ENCODE measurements around the gene ZNF672.
"Not testable (repeated sequence)": the region's sequence is repeated elsewhere in the genome, so short reads cannot be mapped to it uniquely, and the experiment has no call there.

Gene ZNF672

GRCh38 chr1:248812736-248813425 lies 25.1 kb upstream of the ZNF672 start:
- DNase-seq (ENCODE audit: low read depth in 3 of 3) = no peak

DNA sequence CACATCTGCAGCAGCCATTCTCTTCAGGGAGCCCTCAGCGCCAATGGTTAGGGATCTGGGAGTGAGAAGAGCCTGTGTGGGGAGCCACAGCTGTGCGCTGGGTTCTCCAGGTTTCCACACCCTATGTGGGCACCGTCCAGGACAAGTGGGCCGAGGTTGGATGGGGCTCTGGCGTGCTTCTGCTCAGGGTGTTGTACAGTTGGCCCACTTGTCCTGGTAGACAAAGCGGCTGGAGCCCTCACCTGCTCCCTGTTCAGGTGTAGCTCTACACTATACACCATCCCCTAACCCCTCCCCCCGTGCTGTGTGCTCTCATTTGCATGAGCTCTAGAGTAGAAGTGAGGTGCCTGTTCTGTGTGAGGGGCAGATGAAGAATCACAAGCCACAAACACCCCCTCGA lies 24.5 kb upstream of the ZNF672 start:
- DNase-seq (ENCODE audit: low read depth in 3 of 3) = no peak

DNA sequence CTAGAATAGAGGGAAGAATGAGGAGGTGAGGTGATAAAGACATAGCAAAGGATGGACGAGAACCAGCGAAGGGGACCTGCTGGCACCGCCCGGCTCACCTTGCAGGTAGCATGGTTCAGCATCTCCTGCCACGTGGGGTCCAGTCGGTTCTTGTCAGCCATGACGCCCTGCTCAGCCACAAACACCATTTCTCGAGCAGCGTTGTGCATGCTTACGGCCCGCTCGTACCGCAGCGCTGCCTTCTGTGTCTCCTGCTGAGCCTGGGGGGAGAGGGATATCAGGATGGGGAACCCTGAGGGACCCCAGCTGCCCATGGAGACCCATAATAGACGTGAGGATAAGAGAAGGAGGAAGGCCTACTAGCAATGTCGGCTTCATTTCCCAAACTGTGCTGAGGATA lies 23.7 kb upstream of the ZNF672 start:
- no peak for DNase-seq (ENCODE audit: low read depth in 3 of 3)

GRCh38 chr1:248815407-248816034 lies 22.5 kb upstream of the ZNF672 start:
- no peak for DNase-seq (ENCODE audit: low read depth in 3 of 3)

- no peak for DNase-seq (ENCODE audit: low read depth in 3 of 3)
Measured at GRCh38 chr1:248816042-248816851, 21.8 kb upstream of the ZNF672 start.

GRCh38 chr1:248817065-248817464 lies 21.0 kb upstream of the ZNF672 start:
- no peak for DNase-seq (ENCODE audit: low read depth in 3 of 3)

DNA sequence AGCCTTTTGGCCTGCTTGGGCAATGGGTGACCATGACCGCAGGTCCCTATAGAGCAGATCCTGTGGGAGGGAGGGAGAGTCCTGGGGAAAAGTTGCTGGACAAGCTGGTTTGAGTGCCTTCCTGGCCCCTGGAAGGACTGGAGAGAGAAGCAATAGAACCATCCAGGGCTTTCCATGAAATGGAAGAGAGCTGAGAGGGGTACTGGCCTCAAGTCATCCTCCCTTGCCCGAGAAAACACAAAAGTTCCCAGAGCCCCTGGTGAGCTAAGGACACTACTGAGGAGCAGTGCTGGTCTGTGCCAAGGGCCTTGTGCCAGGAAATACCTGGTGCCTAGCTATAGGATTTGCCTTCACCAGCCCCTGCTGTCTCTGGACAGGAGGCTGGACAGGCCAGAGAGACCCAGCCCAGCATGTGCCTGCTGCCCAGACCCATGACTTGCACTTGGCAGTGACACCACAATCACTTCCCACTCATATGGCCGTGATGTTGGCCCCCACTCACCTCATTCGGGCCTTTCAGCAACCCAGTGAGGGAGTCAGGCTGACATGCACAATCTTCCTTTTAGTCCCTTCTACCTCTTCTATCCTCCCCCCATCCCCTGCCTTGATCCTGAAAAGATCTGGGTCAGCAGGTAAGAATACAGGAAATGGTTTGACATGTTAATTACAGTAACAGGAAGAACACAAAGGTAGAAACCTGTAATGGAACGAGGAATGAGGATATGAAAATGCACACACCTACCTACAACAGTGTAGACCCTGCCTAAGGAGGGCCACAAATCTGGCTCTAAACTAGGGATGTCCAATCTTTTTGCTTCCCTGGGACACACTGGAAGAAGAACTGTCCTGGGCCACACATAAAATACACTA lies 19.3 kb upstream of the ZNF672 start:
- no peak for DNase-seq (ENCODE audit: low read depth in 3 of 3)

DNA sequence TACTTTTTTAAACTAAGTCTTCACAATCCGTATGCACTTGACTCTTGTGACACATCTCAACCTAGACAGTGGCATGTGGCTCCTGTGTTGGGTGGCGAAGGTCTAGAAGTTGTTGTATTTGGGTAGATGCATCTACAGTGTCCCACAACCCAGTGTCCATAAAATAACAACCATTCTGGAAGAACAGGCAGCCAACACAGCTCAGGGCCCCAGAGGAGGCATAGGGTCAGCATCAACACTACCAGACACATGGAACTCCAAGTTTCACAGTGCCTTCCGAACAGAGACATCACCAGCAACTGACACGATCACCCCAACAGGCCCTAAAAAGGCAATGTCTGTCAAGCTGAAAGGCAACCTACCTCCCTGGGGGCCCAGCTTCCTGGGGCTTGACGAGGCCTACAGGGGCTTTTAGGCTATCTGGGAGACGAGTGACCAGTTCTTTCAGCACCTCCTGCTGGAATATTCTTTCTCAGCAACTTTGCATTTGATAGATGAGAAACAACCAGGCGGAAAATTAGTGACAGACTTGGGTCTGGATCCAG lies 17.9 kb upstream of the ZNF672 start:
- no peak for DNase-seq (ENCODE audit: low read depth in 3 of 3)

DNA sequence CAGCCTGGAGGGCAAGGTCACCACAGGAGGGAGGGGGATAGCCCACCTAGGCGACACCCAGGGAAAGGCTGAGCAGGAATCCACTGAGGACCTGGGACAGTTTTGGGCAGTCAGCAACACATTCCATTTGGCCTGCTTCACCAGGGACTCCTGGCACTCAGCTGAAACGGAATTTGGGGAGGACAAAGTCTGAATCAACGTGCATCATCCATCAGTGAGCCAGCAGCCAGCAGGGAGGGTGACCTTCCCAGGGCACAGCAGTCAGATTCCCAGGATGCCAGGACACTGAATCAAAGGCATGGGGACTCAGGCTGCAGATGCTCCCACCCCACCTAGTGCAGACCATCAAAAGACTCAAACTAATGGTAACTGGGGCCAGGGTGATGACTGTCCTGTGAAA lies 16.9 kb upstream of the ZNF672 start:
- DNase-seq (ENCODE audit: low read depth in 3 of 3) = no peak

GRCh38 chr1:248821641-248822040 lies 16.4 kb upstream of the ZNF672 start:
- no peak for DNase-seq (ENCODE audit: low read depth in 3 of 3)

- DNase-seq (ENCODE audit: low read depth in 3 of 3) = no peak
Measured at GRCh38 chr1:248822148-248823032, 15.6 kb upstream of the ZNF672 start.

GRCh38 chr1:248823517-248824001 lies 14.5 kb upstream of the ZNF672 start:
- no peak for DNase-seq (ENCODE audit: low read depth in 3 of 3)

DNA sequence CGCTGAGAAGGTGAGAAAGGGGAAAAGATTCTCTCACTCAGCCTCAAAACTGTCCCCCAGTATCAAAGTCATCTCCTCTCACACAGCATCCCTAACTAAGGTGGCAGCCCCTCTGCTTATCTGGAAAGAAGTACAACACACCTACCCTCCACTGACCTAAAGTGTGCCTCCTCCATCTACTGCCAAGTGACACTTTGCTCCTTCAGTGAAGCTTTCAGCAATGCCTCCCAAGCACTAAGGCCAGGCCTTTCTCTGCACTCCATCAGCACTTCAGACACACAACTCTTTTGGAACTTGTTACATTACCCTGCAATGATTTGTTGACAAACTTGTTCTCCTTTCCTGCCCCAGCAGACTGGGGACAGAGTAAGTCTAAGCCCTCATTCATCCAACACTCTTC lies 13.7 kb upstream of the ZNF672 start:
- DNase-seq (ENCODE audit: low read depth in 3 of 3) = no peak

DNA sequence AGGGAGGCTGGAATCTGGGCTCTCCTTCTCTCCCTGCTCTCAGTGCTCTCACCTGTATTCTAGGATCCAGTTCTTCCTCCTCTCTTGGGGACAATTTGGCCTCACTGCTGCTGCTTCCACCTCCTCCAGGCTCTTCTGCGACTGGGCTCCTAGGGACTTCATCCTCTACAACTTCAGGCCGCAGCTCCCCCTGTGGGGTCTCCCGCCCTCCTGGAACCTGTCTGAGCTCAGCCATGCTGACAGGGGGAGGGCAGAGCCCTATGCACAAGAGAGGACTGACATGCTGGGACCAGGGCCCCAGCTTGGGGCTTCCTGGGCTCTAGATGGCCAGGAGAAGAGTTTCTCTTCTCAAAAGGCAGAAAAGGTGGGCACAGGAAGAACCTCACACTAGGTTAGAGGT lies 13.3 kb upstream of the ZNF672 start:
- no peak for DNase-seq (ENCODE audit: low read depth in 3 of 3)

GRCh38 chr1:248825136-248825535 lies 12.9 kb upstream of the ZNF672 start:
- DNase-seq (ENCODE audit: low read depth in 3 of 3) = no peak

DNA sequence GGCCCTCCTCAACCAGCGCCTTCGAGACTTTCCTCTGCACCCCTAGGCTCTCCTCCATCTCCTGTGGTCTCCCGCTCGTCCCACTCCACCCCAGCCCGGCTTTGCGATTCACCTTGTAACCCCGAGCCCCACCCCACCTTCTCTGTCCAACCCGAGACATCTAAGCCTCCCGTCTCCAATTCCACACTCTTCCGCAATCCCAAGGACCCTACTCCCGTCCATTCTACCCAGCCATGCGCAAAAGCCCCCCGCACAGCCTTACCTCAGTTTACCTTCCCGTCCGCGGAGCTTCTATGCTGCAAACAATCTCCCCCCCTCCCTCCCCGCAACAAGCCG lies 12.5 kb upstream of the ZNF672 start:
- no peak for DNase-seq (ENCODE audit: low read depth in 3 of 3)

DNA sequence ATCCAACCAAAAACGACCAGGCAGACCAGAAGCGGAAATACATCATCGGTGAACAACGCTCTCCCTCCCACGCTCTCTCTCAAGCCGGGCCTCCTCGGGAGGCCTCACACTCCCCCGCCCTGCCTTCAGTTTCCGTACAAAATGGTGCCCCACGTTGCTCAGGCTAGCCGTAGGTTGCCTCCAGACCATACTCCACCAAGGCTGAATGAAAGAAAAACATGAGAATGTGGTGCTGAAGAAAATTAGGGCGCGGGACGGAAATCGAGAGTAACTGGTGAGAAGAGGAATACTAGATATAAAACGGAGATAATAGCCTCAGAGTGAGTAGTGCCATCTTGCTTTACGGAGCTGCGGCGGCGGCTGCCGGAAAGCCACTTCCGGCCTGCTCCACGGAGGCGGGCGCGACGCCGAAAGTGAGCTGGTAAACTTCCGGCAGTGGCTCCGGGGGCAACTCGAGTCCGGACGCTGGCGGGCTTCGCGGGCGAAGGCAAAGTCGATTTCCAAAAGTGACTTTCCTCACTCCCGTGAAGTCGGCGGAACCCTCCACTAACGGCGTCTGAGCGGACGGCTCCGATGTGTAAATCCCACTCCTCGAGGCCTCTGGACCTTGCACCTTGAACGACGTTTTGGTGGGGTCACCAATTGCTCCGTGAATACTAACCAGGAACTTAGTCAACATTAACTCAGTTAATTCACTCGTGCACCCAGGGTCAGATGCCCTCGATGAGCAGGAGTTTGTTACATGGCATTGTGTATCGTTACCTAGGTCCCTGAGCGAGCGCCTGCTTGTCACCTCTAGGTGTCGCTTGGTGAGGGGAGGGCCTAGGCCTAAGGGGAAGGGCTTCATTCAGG lies 11.9 kb upstream of the ZNF672 start, which contains the start of gene SH3BP5L:
TSS of gene SH3BP5L (minus strand) at position 7 of the 852 bp plus-strand sequence. CDS start 980 bp downstream, outside the sequence.
- peak; percentile 80 to 85 (median 84) for DNase-seq (ENCODE audit: low read depth in 3 of 3)

GRCh38 chr1:248828845-248829244 lies 9.2 kb upstream of the ZNF672 start:
- DNase-seq (ENCODE audit: low read depth in 3 of 3) = no peak

GRCh38 chr1:248830718-248831017 lies 7.4 kb upstream of the ZNF672 start:
- not testable (repeated sequence) for DNase-seq (ENCODE audit: low read depth in 3 of 3)

- DNase-seq (ENCODE audit: low read depth in 3 of 3) = no peak
Measured at GRCh38 chr1:248831842-248832241, 6.2 kb upstream of the ZNF672 start.

Measured in stimulated activated CD4-positive, alpha-beta T cell treated with anti-CD3 and anti-CD28 coated beads, TNF-alpha, amount 100 ng/mL, for 24 hours (primary cell).